HG03521 (cell line): ENCODE results near the gene PACS2.

Source experiments
- ATAC-seq: cut with Tn5 transposase; IDR thresholded peaks from one replicate; pipeline ENCODE4 v1.9.1; 2021; ENCODE audit warnings: mild to moderate bottlenecking, moderate library complexity; ENCODE audit not compliant: unreplicated experiment

The PACS2 gene

DNA sequence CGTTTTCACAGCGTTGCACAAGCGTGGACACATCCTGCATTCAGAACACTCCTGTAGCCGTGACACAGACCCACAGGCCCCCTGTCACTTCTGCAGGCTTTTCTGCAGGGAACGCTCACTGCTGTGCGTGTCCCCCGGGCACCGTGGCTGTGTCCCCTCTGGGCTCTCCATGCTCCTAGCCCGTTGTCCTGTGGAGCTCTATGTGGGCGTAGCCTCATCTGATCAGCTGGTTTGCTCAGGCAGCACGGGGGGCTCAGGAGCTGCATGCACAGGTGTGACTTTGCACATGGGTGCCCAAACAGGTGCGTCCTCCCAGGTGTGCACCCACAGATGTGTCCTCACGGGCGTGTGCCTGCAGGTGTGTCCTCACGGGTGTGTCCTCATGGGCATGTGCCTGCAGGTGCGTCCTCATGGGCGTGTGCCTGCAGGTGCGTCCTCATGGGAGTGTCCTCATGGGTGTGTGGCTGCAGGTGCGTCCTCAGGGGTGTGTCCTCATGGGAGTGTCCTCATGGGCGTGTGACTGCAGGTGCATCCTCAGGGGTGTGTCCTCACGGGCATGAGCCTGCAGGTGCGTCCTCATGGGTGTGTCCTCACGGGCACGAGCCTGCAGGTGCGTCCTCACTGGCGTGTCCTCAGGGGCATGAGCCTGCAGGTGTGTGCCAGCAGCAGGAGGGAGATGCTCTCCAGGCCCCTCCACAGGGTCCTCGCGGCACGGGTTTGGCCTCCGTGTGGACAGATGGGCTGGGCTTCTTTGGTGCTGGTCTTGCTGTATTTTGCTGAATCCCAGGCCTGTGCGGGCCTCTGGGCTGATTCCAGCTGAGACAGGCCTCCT is 122.6 kb downstream of the PACS2 start:
- no peak for ATAC-seq

DNA sequence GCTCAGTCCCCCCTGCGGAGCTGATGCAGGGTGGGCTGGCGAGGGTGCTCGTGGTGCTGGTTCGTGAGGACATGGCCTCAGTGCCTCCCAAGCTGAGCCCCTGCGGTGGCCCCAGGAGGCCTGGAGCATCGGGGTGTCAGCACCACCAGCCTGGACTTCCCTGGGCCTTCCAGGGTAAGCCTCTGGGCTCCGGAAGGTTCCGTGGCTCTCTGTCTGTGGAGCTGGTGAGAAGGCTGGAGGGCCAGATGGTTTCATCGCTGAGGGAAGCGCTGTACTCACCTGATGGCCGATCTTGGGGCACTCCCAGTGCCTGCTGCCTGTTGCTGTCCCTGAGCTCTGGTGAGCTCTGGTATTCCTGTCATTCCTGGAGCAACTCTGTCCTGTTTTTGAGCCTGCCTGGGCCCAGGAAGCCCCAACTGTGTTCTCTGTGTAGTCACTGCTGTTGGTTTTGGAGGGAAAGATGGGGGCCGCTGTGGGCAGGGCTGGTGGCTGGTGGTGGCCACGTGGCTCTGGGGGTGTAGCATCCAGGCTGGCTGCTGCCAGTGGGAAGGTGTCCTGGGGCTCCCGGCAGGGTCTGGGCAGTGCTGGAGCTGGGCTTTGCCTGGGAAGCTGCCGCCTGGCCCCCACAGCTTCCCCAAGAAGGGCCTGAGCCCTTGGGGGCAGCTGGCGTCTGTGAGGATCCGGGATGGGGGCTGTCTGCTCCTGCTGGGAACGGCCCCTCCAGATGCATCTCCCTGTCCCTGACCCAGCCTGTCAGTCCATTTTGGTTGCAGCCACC is 123.4 kb downstream of the PACS2 start:
- ATAC-seq, result no peak

DNA sequence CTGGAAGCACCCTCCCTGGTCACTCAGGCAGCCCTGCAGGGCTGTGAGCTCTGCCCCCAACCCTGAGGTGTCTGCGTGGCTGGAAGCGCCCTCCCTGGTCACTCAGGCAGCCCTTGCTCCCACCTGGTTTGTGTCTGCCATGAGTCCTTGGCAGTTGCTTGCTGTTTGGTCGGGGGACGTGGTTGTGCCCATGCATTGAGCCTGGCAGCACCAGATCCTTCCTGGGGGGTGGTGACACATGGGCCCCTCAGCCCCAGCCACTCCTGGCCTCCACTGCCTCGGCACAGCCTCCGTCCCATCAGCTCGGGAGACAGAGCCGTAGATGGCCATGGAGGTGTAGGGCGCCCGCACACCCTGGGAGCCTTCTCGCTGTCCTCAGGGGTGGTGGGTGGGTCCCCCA is 124.6 kb downstream of the PACS2 start:
- no peak for ATAC-seq

DNA sequence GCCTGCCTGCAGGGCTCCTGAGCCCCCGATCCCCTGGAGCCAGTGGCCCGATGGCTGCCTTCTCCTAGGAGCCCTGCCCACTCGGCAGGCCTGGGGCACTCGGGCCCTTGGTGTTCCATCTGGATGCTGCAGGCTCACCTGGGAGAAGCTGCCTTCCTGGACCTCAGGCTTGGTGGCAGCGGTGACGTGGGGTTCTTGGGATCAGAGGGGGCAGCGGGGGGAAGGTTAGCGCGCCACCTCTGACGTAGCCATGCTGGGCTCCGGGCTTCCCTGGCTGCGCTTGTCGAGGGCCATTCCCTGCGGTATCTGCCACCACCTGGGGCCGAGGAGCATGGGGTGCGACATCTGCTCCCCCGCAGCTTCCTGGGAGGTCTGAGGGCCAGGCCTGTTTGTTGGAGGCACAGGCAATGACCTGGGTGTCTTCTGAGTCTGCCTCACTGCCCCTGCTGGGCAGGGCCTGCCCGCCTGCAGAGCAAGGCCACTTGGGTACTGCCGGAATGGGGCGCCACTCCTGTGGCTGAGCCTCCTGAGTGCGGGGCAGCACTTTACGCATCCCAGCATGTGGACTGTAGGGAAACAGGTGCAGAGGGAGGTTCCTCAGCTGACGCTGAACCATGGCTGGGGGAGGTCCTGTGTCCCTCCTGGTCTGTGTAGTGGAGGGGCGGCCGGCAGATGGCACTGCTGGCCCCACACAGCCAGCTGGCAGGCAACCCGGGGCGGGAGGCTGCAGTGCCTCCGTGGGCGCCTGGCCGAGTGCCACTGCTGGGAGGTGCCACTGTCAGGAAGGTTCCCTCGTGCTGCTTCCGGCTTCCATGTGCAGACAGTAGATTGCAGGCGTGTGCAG is 125.4 kb downstream of the PACS2 start:
- no peak for ATAC-seq

DNA sequence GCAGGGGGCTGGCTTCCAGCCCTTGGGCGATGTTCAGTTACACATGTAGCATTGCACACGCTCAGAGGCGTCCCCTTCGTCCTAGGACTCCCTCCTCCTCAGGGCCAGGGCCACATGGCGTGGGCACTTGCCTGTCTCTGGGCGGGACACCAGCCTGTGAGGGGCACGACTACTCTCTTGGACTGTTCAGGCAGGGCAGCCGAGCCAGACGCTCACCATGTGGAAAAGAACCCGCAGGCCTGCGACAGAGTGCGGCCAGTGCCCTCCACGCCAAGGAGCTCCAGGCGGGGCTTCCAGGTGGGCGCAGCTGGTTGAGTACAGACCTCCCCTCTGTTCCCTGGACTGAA is 126.0 kb downstream of the PACS2 start:
- ATAC-seq, result no peak

DNA sequence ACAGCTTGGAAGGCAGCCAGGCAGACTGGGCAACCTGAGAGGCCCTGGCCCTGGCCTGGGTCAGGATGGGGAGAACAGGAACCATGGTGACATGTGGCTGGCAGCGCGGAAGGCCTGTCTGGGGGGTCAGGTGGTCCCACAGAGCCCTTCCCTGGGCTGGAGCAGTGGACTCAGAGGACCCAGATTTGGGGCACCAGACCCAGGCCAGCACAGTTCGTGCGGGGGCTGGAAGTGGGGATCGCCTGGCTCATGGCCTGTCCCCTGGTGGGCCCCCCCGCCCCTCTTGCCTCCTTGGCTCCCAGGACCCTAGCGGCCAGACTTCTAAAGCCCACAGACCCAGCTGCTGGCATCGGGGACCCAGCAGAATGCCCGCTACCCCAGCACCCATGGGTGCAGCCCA is 126.4 kb downstream of the PACS2 start:
- no peak for ATAC-seq

DNA sequence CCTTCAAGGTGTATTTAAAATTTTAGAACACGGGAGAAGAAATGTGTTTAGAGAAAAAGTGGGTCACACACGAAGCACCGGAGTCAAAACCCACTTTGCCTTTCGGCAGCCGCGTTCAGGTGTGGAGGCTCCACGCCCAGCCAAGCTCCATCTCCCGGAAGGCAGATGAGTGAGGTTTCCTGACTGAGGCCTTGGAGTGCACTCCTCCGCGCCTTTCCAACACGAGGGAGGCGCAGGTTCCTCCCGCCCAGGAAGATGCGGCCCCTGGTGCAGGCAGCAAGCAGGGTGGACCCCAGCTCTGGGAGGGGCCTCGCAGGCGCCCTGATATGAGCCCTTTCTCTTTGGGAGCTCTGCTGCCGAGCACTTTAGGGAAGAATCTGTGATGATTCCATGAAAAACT is 127.6 kb downstream of the PACS2 start:
- ATAC-seq, result no peak

GRCh38 chr14:105442834-105443233 is 128.3 kb downstream of the PACS2 start:
- no peak for ATAC-seq

DNA sequence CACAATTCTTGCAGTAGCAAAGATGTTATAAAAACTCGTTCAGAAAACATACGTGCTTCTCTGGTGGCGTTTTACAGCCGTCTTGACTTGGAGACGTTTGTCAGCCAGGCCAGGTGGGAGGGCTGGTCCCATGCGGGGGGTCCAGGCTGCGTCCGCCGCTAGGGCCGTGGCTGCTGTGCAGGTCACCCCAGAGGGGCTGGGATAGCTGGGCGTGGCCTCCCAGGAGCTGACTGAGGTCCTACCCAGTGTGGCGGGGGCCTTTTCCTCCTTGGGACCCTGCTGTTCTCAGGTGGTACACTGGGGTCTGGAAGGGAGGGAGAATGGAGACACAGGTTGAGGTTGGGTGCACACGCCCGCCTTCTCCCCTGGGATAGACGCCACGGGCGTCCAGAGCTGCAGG is 130.3 kb downstream of the PACS2 start:
- no peak for ATAC-seq

- no peak for ATAC-seq
Observed at GRCh38 chr14:105445290-105445689, 130.7 kb downstream of the PACS2 start.

DNA sequence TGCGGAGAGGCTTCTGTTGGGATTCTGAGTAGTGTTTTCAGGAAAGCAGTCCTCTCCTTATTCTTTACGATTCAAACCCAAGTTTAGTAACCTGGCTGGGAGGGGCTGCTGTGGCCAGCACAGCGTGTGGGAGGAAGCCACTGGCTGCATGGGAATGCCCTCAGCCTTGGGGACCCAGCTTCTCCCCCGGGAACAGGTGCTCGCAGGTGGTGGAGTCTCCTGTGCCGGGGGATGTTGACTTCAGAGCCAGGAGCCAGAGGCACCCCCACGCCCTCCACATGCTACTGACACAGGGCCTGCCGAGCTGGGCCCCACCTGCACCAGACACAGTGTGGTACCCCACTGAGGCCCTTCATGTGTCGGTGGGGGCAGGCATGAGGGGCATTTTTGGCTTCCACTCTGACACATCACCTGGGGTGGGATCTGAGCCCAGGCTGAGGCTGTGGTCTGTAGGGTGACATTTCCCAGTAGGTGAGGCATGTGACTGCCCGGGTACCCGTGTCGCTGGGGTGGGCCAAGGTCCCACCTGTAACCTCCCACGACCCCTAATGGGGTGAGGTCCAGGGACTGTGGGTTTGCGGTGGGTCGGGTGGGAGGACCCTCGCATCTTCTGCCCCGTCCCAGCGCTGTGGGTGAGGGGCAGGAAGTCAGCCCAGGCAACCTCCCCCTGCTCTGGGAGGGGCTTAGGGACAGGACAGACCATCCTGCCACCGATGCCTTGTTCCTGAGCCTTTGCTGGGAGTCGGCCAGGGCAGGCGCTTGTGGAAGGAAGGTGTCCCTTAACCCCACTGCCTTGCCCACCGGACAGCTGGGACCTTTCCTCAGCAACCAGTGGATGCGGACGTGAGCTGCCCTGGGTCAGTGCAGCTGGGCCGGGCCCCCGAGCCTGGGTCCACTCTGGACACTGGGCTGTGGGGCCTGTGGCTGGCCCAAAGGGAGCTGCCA is 131.6 kb downstream of the PACS2 start:
- ATAC-seq, result no peak

- ATAC-seq, result no peak
Observed at GRCh38 chr14:105446971-105447370, 132.4 kb downstream of the PACS2 start.
